GM18505 (cell line): ENCODE measurements around the gene CYTH1.

Experiments used
- ATAC-seq: cut with Tn5 transposase; IDR thresholded peaks from one replicate; pipeline ENCODE4 v1.9.1; 2021; ENCODE audit not compliant: unreplicated experiment
- POLR2A ChIP-seq: IDR thresholded peaks from 4 replicates; pipeline ENCODE4 v1.6.1; 2011; ENCODE audit warnings: borderline replicate concordance; ENCODE audit not compliant: insufficient read depth, insufficient read length; ENCODE audit errors: extremely low read depth

CYTH1 gene

GRCh38 chr17:78723001-78723796, 58.9 kb downstream of the CYTH1 start:
- ATAC-seq: no peak
- no peak for TF ChIP-seq POLR2A

GRCh38 chr17:78722246-78722761, 59.8 kb downstream of the CYTH1 start:
- ATAC-seq: no peak
- no peak for TF ChIP-seq POLR2A

- no peak for TF ChIP-seq POLR2A
- ATAC-seq: no peak
Measured at GRCh38 chr17:78719630-78720298, 62.3 kb downstream of the CYTH1 start.

- TF ChIP-seq POLR2A: no peak
- ATAC-seq: no peak
Measured at GRCh38 chr17:78718575-78719208, 63.4 kb downstream of the CYTH1 start.

GRCh38 chr17:78717431-78717980, 64.6 kb downstream of the CYTH1 start:
- ATAC-seq: no peak
- no peak for TF ChIP-seq POLR2A

- TF ChIP-seq POLR2A: peak; percentile 31
- ATAC-seq: no peak
Measured at GRCh38 chr17:78716814-78717393, 65.2 kb downstream of the CYTH1 start.

GRCh38 chr17:78716292-78716691, 65.8 kb downstream of the CYTH1 start:
- no peak for ATAC-seq
- no peak for TF ChIP-seq POLR2A

- TF ChIP-seq POLR2A: no peak
- no peak for ATAC-seq
Measured at GRCh38 chr17:78715876-78716275, 66.2 kb downstream of the CYTH1 start.

GRCh38 chr17:78715000-78715771, 66.9 kb downstream of the CYTH1 start:
- TF ChIP-seq POLR2A: peak; percentile 5
- ATAC-seq: no peak

GRCh38 chr17:78714534-78714933, 67.5 kb downstream of the CYTH1 start:
- no peak for ATAC-seq
- TF ChIP-seq POLR2A: peak; percentile 44

GRCh38 chr17:78712043-78712442, 70.0 kb downstream of the CYTH1 start:
- TF ChIP-seq POLR2A: no peak
- ATAC-seq: no peak

GRCh38 chr17:78710607-78711006, 71.5 kb downstream of the CYTH1 start:
- ATAC-seq: no peak
- no peak for TF ChIP-seq POLR2A
